Endodermal cell (in vitro differentiated cells): ENCODE data around the gene KCNMA1. TPM values are rescaled to one million over a fixed set of nuclear protein-coding genes. Genes with fewer than 3 reads are reported as not detected.
A peak's percentile ranks its signal among the peaks of the same experiment; 100 is the strongest.

Source experiments
- DNase-seq: peaks from one replicate; pipeline ENCODE4 v3.0.0-alpha.2; 2017
- H3K27ac ChIP-seq: 2 replicates; pipeline ENCODE4 v1.5.1; 2013; ENCODE audit warnings: mild to moderate bottlenecking, low read depth, low read length, moderate library complexity
- H3K27me3 ChIP-seq: 2 replicates; pipeline ENCODE4 v1.6.1; 2013; ENCODE audit warnings: mild to moderate bottlenecking, low read length, moderate library complexity; ENCODE audit not compliant: insufficient read depth, control insufficient read depth, poor library complexity, severe bottlenecking
- H3K36me3 ChIP-seq: 2 replicates; pipeline ENCODE4 v1.7.0; 2013; ENCODE audit warnings: mild to moderate bottlenecking, low read length, moderate library complexity; ENCODE audit not compliant: control insufficient read depth, insufficient read depth
- H3K4me1 ChIP-seq: one replicate; pipeline ENCODE4 v1.7.0; 2013; ENCODE audit warnings: low read length; ENCODE audit not compliant: control insufficient read depth, insufficient read depth
- H3K4me3 ChIP-seq: 2 replicates; pipeline ENCODE4 v1.5.1; 2013; ENCODE audit warnings: mild to moderate bottlenecking, low read length, moderate library complexity
- H3K9ac ChIP-seq: 2 replicates; pipeline ENCODE4 v1.6.1; 2013; ENCODE audit warnings: mild to moderate bottlenecking, low read length, moderate library complexity; ENCODE audit not compliant: poor library complexity, severe bottlenecking; ENCODE audit errors: extremely low read depth
- H3K9me3 ChIP-seq: 2 replicates; pipeline ENCODE4 v1.6.1; 2013; ENCODE audit warnings: mild to moderate bottlenecking, low read length, moderate library complexity; ENCODE audit not compliant: control insufficient read depth
- H3K27ac Mint-ChIP-seq: 2 replicates; pipeline ENCODE4 v1.8.0; 2020; ENCODE audit warnings: mixed read lengths
- H3K27me3 Mint-ChIP-seq: 2 replicates; pipeline ENCODE4 v1.8.0; 2021; ENCODE audit warnings: mild to moderate bottlenecking, mixed read lengths; ENCODE audit not compliant: insufficient read depth
- H3K36me3 Mint-ChIP-seq: 2 replicates; pipeline ENCODE4 v1.8.0; 2020; ENCODE audit warnings: low read depth, mixed read lengths
- H3K4me1 Mint-ChIP-seq: 2 replicates; pipeline ENCODE4 v1.8.0; 2020; ENCODE audit warnings: mixed read lengths
- H3K4me3 Mint-ChIP-seq: 2 replicates; pipeline ENCODE4 v1.8.0; 2020; ENCODE audit warnings: mild to moderate bottlenecking, moderate library complexity, mixed read lengths
- H3K9me3 Mint-ChIP-seq: 2 replicates; pipeline ENCODE4 v1.8.0; 2020; ENCODE audit warnings: mild to moderate bottlenecking, mixed read lengths
- CTCF ChIP-seq: fragments of 200-600 bp; sonication (generic); conservative IDR thresholded peaks from 2 replicates; pipeline ENCODE4 v1.5.0; 2021; ENCODE audit warnings: antibody characterized with exemption, mild to moderate bottlenecking
- WGBS, 2 experiments: methylation state at CpG; one replicate each; pipeline versions ENCODE4 v1.1.5 to v1.1.7; 2013; ENCODE audit warnings: missing lambda C conversion rate in 2 of 2, mixed read lengths in 1 of 2; ENCODE audit not compliant: insufficient coverage in 1 of 2, insufficient read length in 1 of 2; 5-methylcytosine and 5-hydroxymethylcytosine counted together
- total RNA-seq, 2 donors: library from RNA; stranded (reverse); fragmentation: NEBNext Ultra II Directional in 1 of 2; extraction: Animal tissue kit (Norgen Biotek cat#: 25700) in 1 of 2; gene quantifications; 2 replicates in 1 of 2; 3 replicates in 1 of 2; pipeline ENCODE4 v1.2.1, GENCODE V29; 2021

Gene KCNMA1
- total RNA-seq, 2 donors from 2014 or later = 0.55 to 1.3 TPM

DNA sequence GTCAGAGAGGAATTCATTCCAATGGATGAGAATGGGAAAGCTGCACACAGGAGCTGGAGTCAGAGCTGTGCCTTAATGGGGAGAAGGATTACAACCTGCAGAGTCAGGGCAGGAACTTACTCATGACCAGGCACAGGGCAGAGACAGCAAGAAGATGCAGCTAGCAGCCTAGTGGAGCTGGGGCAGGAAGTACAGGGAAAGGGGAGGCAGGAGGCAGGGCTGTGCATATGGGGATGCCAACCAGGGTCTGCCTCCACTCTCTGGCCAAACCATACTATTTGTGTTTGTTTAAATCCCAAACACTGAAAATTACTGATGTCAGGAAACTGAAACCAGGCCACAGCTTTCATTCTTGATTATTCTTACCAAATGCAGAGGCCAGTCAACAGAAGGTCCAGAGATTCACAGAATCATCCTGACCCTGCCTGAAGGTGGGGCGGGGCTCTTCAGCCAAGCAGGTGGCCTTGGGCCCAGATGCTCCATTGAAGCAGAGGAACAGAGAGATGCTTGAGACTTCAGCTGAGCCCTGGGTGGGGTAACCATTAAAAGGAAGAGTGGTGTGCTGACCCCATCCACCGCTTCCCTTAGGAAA lies 461.9 kb downstream of the KCNMA1 start:
- no peak for DNase-seq
- H3K27me3 ChIP-seq = no peaks in the 10 kb centered on the region
- H3K4me1 ChIP-seq = no peaks in the 10 kb centered on the region
- no peak overlapping the region for H3K4me3 Mint-ChIP-seq
- H3K36me3 Mint-ChIP-seq = no peaks in the 10 kb centered on the region
- no peak for TF ChIP-seq CTCF
- H3K27ac ChIP-seq = no peak overlapping the region
- H3K9me3 ChIP-seq = no peaks in the 10 kb centered on the region
- peaks cover 1% of the 10 kb centered on the region for H3K9me3 Mint-ChIP-seq
- peaks cover 6% of the 10 kb centered on the region for H3K4me1 Mint-ChIP-seq
- no peak overlapping the region for H3K9ac ChIP-seq
- H3K27me3 Mint-ChIP-seq = peaks cover 4% of the 10 kb centered on the region
- no peaks in the 10 kb centered on the region for H3K36me3 ChIP-seq
- H3K4me3 ChIP-seq = no peak overlapping the region
- no peak overlapping the region for H3K27ac Mint-ChIP-seq
- WGBS, 2 experiments = 99 to 100% methylated on average over 1 to 2 of the region's 2 CpGs

DNA sequence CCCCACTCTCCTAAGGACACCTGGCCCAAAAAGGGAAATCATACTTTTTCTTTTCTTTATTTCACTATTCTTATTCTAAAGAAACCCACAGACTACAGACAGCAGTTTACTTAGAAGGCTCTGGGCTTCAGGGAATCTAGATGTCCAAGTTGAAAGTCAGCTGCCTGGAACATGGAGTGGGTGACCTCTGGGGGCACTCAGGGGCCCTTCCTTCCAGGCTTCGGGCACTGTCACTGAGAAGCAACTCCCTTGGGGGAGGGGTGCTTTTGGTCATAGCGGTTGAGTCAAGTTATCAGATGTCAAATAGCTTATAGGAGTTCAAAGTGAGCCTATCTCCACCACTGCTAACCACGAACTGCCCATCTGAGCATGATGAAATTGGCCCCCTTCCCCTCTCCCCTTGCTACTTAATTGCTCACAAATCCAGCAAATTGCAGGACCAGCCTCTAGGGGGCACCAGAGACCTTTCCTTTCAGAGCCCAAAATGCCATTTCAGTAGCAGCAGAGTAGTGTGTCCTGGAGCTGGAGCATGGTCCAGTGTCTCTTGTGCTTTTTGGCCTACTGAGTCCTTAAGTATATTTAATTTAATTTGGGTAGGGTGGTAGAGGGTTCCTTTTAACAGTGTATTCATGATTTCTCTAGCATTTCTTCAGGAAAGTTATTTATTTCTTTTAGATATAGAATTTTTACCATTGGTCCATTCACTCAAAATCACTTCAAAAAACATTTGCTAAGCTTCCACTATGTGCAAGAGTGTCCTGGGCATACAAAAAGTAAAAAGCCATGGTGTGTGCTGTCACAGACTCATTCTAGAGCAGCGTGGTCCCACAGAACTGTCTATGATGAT lies 463.8 kb downstream of the KCNMA1 start:
- H3K4me3 Mint-ChIP-seq = no peak overlapping the region
- no peaks in the 10 kb centered on the region for H3K4me1 Mint-ChIP-seq
- peaks cover 4% of the 10 kb centered on the region for H3K27me3 Mint-ChIP-seq
- no peak overlapping the region for H3K4me3 ChIP-seq
- no peaks in the 10 kb centered on the region for H3K36me3 ChIP-seq
- H3K27me3 ChIP-seq = no peaks in the 10 kb centered on the region
- H3K9me3 ChIP-seq = no peaks in the 10 kb centered on the region
- H3K27ac ChIP-seq = no peak overlapping the region
- H3K27ac Mint-ChIP-seq = no peak overlapping the region
- peak; percentile 92 for DNase-seq
- no peaks in the 10 kb centered on the region for H3K36me3 Mint-ChIP-seq
- peaks cover 1% of the 10 kb centered on the region for H3K9me3 Mint-ChIP-seq
- H3K9ac ChIP-seq = no peak overlapping the region
- WGBS, 2 experiments = 23 to 43% methylated on average over 2 to 4 of the region's 4 CpGs
- peak; percentile 95 for TF ChIP-seq CTCF
- H3K4me1 ChIP-seq = no peaks in the 10 kb centered on the region

DNA sequence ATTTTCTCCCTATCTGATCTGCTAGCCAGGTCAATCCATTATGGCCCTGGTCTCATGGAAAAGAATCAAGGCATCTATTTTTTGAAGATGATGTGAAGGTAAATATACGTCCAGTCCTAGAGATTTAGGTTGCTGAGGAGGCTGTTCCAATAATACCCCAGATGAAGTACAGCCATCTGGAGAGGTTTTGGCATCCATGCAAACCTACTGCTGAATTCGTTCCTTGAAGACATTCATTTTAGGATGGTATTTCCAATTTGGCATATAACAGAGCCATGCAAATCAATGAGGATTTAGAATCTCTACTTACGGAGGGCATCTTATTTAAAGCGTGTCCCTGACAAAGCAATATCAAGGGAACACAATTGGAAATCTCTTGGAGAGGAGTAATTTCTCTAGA lies 465.5 kb downstream of the KCNMA1 start:
- no peak for DNase-seq
- H3K27me3 Mint-ChIP-seq = peaks cover 2% of the 10 kb centered on the region
- no peak overlapping the region for H3K27ac Mint-ChIP-seq
- H3K36me3 Mint-ChIP-seq = no peaks in the 10 kb centered on the region
- H3K36me3 ChIP-seq = no peaks in the 10 kb centered on the region
- H3K9me3 ChIP-seq = no peaks in the 10 kb centered on the region
- H3K27me3 ChIP-seq = no peaks in the 10 kb centered on the region
- H3K4me1 Mint-ChIP-seq = no peaks in the 10 kb centered on the region
- no peaks in the 10 kb centered on the region for H3K9me3 Mint-ChIP-seq
- no peak overlapping the region for H3K27ac ChIP-seq
- no peak overlapping the region for H3K4me3 ChIP-seq
- no peak overlapping the region for H3K9ac ChIP-seq
- TF ChIP-seq CTCF = no peak
- no peak overlapping the region for H3K4me3 Mint-ChIP-seq
- WGBS, 2 experiments = 91 to 94% methylated on average over 2 to 4 of the region's 4 CpGs
- H3K4me1 ChIP-seq = no peaks in the 10 kb centered on the region
